ENCODE measurements around the gene NLE1. TPM values are rescaled to one million over a fixed set of nuclear protein-coding genes. Genes with fewer than 3 reads are reported as not detected.

NLE1 gene
- total and polyA plus RNA-seq, 2 of the 8 experiments (the other 6 are each of a cell fraction or from before 2014, with no cell fraction given): 50.4 to 51.5 TPM

GRCh38 chr17:35104844-35105450 lies 37.2 kb downstream of the NLE1 start (continued):
- no peak for TF ChIP-seq CHD7 (IDR thresholded peaks at IDR 0.05; ENCODE audit: insufficient replicate concordance, low read length)
